HG03354 (cell line): ENCODE data around the gene MT2A.
A peak's percentile ranks its signal among the peaks of the same experiment; 100 is the strongest.

Source experiments
- ATAC-seq: cut with Tn5 transposase; IDR thresholded peaks from one replicate; pipeline ENCODE4 v1.9.1; 2021; ENCODE audit warnings: mild to moderate bottlenecking; ENCODE audit not compliant: unreplicated experiment, poor library complexity, severe bottlenecking

The MT2A gene

DNA sequence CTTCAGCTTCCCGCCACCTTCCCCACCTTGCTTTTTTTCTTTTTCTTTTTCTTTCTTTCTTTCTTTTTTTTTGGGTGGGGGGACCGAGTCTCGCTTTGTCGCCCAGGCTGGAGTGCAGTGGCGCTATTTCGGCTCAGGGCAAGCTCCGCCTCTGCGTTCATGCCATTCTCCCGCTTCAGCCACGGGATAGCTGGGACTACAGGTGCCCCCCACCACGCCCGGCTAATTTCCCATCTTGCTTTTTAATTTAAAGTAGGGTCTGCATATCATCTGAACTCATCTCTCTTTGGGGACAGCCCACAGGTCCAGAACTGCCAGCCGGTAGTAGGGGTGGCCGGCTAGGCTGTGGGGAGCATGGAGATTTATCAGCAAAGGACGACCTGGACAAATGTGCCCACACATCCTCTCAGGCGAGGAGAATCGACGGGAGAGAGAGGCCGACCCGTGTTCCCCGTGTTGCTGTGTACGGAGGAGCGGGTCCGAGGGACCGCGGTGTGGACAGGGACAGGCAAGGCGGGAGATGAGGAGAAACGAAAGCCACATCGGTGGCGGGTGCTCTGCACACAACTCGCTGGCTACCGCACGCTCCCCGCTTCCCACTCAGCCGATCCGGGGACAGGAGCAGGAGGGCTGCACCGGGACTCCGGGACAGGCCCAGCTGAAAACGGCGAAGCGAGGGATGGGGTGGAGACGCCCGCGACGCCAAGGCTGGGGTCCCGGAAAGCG lies 26.5 kb downstream of the MT2A start:
- ATAC-seq: no peak

DNA sequence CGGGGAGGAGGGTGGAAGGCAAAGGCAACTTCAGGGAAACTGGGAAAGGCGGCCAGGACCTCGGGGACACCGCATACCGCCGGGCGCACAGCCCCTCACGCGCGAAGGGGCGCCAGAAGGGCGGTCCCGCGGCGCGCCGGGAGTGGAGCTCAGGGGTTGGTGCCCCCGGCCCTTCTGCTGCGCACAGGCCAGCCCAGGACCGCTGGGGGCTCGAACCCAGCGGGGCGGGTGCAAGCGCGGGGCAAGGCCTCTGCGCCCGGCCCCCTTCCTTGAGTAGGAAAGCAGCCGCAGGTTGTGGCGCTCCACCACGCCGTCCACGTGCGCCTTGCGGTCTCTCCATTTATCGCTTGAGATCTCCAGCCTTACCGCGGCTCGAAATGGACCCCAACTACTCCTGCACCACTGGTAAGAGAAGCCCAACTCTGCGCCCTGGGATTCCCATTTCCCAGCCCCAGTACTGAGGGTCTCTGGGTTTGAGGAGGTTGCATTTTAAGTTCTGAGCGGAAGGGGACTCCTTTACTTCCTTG lies 27.1 kb downstream of the MT2A start:
- ATAC-seq: no peak

DNA sequence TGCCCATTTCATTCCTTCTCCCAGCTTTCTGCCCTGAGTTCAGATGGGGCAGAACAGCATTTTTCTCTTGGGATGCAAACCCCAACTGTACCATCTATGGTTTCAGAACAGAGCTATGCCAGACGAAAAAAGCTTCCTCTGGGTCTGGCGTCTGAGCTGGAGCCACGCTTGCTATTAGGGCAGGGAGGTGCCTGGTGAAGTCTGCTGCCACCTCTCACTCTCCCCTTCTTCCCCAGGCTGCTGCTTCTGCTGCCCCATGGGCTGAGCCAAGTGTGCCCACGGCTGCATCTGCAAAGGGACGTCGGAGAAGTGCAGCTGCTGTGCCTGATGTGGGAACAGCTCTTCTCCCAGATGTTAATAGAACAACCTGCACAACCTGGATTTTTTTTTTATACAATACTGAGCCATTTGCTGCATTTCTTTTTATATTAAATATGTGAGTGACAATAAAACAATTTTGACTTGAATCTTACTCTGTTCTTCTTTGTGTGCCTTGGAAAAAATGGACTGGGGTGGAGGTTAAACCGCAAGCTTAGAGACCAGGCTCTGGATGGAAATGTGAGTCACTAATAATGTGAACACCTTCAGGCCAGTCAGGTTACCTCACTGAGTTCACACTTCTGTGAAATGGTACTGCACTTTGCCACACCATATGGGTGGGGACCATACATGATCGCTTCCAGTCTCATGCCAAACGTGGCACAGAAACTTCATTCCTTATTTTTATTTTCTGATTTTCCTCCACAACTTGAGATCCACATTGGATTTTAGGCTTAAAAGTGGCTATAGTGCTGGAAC lies 28.4 kb downstream of the MT2A start:
- ATAC-seq: no peak

DNA sequence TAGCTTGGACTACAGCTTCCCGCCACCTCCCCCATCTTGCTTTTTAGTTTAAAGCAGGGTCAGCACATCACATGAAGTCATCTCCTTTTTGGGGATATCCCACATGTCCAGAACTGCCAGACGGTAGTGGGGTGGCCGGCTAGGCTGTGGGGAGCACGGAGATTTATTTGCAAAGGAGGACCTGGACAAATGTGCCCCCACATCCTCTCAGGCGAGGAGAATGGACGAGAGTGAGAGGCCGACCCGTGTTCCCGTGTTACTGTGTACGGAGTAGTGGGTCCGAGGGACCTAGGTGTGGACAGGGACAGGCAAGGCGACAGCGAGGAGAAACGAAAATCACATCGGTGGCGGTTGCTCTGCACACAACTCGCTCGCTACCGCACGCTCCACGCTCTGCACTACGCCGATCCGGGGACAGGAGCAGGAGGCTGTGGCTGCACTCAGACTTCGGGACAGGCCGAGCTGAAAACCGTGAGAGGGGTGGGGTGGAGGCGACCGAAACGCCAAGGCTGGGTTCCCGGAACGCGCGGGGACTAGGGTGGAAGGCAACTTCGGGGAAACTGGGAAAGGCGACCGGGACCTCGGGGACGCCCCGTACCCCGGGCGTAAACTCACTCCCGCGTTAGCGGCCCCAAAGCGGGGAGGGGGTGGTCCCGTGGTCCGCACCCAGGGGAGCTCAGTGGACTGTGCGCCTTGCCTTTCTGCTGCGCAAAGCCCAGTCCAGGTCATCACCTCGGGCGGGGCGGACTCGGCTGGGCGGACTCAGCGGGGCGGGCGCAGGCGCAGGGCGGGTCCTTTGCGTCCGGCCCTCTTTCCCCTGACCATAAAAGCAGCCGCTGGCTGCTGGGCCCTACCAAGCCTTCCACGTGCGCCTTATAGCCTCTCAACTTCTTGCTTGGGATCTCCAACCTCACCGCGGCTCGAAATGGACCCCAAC lies 29.7 kb downstream of the MT2A start, which contains the start of gene MT1A:
Gene MT1A, plus strand, starts transcription at position 853 of the 937 bp plus-strand sequence. Its CDS starts 73 bp downstream, at position 926.
- no peak for ATAC-seq

DNA sequence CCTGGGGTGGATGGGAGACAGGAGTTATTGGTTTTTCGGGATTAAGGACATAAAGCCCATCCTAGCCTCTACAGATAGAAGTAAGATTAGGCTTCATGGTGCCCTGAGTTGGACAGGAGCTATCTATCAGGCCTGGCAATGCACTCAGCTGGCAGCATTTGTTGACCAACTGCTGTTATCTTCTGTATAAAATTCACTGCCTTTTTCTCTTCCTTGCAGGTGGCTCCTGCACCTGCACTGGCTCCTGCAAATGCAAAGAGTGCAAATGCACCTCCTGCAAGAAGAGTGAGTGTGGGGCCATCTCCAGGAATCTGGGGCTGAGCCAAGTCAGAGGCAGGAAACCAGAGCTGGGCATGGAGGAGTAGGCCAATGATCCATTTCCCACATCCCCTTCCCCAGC lies 30.7 kb downstream of the MT2A start:
- ATAC-seq: no peak

DNA sequence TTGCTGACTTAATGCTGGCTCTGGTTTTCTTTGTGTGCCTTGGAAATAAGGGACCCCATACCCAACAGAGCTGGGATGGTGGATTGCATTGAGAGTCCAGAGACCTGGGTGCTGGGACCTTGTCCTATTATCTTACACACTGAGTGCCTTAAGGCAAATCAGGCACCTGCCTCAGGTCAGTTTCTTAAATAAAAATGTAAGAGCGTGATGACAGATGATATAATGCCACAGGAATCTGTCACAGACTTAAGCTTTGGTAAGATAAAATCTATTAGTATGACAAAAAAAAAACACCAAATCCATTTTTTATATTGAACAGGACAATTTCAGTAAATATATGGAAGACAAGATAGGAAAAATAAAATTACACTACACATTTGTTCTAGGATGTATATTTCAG lies 31.7 kb downstream of the MT2A start:
- ATAC-seq: no peak

DNA sequence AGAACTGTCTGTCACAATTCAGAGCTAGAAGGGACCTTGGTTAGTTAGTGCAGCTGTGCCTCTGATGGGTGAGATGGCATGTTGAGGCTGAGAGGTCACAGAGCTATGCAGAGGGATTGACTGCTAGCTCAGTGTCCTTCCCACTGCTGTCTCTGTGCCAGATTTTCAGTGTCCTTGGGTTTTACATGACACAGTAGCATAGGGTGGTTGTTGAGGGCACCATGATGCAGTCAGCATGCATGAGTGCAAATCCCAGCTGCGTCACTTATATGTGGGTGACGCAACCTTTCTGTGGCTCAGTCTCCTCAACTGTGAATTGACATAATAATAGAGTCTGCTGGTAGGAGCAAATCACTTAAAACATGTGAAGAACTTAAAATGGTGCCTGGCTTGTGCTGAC lies 32.8 kb downstream of the MT2A start:
- no peak for ATAC-seq

DNA sequence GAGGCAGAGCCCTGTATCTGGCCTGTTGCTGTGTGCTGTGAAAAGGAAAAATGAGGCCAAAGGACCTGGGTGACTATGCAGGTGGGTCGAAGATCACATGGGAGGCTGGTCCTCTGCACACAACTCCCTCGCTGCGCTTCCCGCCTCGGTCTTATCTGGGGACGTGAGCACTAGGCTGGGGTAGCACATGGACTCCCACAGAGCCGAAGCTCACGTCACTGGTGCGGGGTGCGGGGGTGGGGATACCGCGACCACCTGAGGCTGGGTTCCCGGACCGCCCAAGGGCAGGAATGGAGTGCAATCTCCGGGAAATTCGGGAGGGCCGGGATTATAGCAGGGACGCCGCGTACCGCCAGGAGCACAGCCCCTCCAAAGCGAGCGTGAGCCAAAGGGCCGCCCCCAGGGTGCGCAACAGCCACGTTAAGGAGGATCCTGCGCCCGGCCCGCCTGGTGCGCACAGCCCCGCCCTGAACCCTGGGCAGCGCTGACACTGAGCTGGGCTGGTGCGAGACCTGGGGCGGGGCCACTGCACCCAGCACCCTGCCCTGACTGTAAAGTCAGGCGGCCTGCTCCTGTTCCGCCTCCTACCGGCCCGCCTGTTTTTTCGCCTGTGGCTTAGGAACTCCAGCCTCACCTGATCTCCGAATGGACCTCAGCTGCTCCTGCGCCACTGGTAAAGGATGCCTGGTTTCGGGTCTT lies 34.8 kb downstream of the MT2A start:
- ATAC-seq: peak; percentile 73

DNA sequence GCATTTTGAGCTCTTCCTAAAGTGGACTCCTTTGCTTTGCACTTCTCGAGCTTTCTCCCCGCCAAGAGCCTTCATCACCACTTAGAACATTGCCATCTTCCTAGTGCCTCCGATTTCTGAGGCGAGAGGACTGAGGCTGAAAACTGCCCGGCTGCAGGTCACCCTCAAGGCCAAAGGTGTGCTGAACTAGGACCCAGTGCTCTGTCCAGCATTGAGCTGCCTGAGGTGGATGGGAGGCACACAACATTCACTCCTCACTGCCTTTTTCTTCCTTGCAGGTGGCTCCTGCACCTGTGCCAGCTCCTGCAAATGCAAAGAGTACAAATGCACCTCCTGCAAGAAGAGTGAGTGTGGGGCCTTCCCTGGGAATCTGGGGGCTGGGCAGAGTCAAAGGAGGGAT lies 35.4 kb downstream of the MT2A start:
- ATAC-seq: no peak

DNA sequence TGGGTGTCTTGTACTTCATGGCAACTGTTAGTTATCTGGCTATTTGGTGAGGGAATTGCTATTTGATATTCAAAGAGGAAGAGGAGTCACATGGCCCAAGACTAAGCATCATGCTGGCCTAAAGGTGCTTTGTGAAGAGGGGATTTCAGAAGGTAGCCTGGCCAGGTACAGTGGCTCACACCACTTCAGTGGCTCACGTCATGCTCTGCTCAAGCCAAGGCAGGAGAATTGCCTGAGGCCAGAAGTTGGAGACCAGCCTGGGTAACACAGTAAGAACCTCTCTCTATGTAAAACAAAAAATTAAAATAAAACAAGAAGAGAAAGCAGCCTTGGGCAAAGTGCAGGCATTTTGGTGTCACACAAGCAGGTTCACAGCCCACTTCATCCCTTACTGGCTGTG lies 36.9 kb downstream of the MT2A start:
- ATAC-seq: no peak

DNA sequence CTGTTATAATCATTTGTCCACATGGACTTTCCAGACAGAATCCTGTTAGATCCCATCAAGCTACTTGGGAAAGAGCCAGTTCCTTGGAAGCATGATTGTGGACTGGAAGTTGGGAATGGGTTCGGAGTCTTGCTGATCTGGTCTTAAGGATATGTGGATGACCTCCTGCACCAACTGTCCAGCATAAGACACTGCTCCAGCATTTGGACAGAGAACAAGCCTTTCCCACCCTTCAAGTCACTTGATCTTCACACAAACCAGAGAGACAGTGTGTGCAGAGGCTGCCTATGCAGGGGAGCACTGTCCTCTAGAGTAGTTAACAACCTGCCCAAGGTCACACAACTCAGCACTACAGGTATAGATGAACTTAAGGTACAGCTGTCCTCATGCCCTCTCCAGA lies 37.5 kb downstream of the MT2A start:
- ATAC-seq: no peak

DNA sequence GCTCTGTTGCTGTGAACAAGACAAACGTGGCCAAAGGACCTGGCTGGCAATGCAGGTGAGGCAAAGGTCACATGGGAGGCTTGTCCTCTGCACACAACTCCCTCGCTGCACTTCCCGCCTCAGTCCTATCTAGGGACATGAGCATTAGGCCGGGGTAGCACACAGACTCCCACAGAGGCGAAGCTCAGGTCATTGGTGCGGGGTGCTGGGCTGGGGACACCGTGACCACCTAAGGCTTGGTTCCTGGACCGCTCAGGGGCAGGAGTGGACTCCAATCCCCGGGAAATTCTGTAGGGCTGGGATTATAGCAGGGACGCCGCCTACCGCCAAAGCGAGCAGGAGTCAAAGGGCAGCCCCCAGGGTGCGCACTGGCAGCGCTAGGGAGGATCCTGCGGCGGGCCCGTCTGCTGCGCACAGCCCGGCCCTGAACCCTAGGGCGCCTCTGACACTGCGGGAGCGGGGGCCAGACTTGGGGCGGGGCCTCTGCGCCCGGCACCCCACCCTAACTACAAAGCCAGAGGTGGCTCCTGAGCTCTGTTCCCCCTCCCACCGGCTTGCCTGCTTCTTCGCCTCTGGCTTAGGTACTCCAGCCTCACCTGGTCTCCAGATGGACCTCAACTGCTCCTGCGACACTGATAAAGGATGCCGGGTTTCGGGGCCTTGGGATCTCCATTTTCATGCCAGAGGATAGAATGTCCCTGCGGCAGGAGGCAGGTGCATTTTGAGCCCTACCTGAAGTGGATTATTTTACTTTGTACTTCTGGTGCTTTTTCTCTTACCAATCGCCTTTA lies 39.5 kb downstream of the MT2A start:
- ATAC-seq: no peak

DNA sequence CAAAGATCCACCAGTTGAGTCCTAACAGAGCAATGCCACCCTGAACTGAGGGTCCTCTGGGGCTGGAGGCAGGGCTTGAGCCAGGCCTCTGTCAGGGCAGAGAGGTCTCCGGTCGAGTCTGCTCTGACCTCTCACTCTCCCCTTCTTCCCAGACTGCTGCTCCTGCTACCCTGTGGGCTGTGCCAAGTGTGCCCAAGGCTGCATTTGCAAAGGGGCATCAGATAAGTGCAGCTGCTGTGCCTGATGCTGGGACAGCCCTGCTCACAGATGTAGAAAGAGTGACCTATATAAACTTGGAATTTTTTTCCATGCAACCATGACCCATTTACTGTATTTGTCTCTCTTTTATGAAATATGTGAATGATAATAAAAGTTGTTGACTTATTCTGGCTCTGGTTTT lies 40.9 kb downstream of the MT2A start:
- ATAC-seq: no peak

DNA sequence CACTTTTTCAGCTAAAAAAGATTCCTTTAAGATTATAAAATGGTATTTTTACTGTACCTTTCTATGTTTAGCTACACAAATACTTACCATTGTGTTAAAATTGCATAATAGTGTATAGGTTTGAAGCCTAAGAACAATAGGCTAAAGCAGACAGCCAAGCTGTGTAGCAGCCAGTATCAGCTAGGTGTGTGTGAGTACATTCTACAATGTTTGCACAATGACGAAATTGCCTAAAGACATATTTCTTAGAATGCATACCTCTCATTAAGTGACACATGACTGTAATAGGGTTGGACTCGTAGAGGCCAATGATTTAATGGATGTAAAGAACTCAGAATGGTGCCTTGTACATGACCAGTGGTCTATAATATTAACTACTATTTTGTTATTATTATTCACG lies 41.4 kb downstream of the MT2A start:
- ATAC-seq: no peak

DNA sequence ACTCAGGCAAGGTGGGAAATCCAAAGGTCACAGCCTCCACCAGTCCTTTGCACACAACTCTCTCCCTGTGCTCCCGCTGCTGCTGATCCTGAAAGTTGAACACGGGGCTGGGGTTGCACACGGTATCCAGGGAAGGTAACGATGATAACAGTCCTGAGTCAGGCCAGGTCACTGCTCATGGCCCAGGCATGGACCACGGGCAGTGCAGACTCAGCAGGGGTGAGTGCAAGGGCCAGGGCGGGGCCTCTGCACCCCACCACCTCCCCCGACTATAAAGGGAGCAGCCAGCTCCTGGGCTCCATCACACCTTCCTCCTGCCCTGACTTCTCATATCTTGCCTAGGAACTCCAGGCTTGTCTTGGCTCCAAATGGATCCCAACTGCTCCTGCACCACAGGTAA lies 43.2 kb downstream of the MT2A start, which contains the start of gene MT1B:
Gene MT1B, plus strand, starts transcription at position 301 of the 400 bp plus-strand sequence. Its CDS starts 68 bp downstream, at position 369.
- ATAC-seq: no peak

DNA sequence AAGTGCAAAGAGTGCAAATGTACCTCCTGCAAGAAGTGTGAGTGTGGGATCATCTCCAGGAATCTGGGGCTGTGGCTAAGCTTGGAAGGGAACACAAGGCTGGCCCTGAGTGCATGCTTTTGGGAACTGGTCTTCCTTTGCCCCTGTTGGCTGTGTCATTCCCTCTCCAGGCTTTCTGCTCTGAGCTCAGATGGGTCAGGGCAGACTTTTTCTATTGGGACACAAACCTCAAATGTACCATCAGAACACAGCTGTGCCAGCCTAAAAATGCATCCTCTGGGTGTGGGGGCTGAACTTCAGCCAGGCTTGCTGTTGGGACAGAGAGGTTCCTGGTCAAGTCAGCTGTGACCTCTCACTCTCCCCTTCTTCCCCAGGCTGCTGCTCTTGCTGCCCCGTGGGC lies 44.2 kb downstream of the MT2A start:
- ATAC-seq: no peak

DNA sequence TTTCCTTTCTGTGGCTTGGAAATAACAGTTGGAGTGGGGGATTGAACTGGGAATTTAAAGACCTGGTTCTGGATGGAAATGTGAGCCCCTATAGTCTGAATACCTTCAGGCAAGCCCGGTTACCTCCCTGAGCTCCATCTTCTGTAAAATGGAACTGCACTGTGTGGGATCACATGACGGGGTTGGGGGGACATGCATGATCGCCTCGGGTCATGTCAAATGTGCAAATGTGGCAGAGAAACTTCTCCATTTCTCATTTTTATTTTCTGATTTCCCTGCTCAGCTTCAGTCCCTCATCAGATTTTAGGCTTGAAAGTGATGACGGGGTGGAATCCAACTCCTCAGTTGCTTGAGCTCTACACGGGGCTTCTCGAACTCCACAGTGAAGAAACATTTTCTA lies 44.8 kb downstream of the MT2A start:
- ATAC-seq: no peak

DNA sequence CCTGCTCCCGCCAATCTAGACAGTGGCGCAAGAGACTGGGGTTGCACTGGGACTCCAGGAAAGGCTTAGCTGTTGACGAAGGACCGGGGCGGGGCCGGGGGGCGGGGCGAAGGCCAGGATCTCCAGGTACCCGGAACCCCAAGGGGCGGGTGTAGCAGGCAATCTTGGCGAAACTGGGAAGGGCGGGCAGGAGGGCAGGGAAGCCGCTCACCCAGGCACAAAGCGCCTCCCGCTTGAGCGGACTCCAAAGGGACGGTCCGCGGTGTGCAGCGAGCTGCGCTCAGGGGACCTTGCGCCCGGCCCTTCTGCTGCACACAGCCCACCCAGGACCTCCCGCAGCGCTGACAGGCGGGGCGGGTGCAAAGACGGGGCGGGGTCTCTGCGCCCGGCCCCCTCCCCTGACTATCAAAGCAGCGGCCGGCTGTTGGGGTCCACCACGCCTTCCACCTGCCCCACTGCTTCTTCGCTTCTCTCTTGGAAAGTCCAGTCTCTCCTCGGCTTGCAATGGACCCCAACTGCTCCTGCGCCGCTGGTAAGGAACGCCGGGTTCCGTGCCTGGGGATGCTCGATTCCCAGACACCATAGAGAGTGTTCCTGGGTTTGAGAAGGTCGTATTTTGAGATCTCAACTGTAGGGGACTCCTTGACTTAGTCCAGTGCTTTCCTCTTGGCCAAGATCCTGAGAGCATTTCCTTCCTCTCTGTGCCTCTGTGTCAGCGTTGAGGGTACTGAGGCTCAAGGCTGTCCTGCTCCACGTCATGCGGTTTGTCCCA lies 49.4 kb downstream of the MT2A start, which contains the start of gene MT1F:
Gene MT1F, plus strand, starts transcription at position 405 of the 772 bp plus-strand sequence. Its CDS starts 100 bp downstream, at position 505.
- no peak for ATAC-seq
